Heart right ventricle (tissue), 16 donors: Measurements from ENCODE around the gene TSPYL6. TPM values are rescaled to one million over a fixed set of nuclear protein-coding genes. Genes with fewer than 3 reads are reported as not detected.
A peak's percentile ranks its signal among the peaks of the same experiment; 100 is the strongest.

ENCODE experiments used
- ATAC-seq, 8 donors: fragments of 200-7000 bp; cut with Tn5 transposase; one replicate each; pipeline ENCODE4 v1.9.1; 2020; ENCODE audit warnings: mild to moderate bottlenecking in 8 of 8, moderate library complexity in 8 of 8, moderate number of reproducible peaks in 1 of 8
- DNase-seq, 2 donors: peaks; one replicate each; pipeline ENCODE4 v3.0.0-alpha.2; 2020
- H3K27ac ChIP-seq, 10 donors: fragments of 200-600 bp; sonication (generic) in 2 of 10; one replicate each; pipeline versions ENCODE4 v1.5.0 to v1.8.0; 2020 to 2022; ENCODE audit warnings: mild to moderate bottlenecking in 3 of 10
- H3K27me3 ChIP-seq, 7 donors: fragments of 200-600 bp; one replicate each; pipeline ENCODE4 v1.8.0; 2021 to 2022; ENCODE audit warnings: mild to moderate bottlenecking in 2 of 7
- H3K36me3 ChIP-seq, 9 donors: fragments of 200-600 bp; sonication (generic) in 1 of 9; one replicate each; pipeline versions ENCODE4 v1.5.0 to v1.8.0; 2020 to 2022; ENCODE audit warnings: mild to moderate bottlenecking in 2 of 9
- H3K4me1 ChIP-seq, 9 donors: fragments of 200-600 bp; sonication (generic) in 1 of 9; one replicate each; pipeline versions ENCODE4 v1.5.0 to v1.8.0; 2020 to 2022; ENCODE audit warnings: mild to moderate bottlenecking in 4 of 9
- H3K4me3 ChIP-seq, 10 donors: fragments of 200-600 bp; sonication (generic) in 2 of 10; one replicate each; pipeline versions ENCODE4 v1.5.0 to v1.8.0; 2020 to 2022; ENCODE audit warnings: mild to moderate bottlenecking in 7 of 10, moderate library complexity in 2 of 10
- H3K9me3 ChIP-seq, 11 donors: fragments of 200-600 bp in 10 of 11; sonication (generic) in 2 of 11; one replicate each; pipeline versions ENCODE4 v1.5.0 to v1.8.0; 2013 to 2022; ENCODE audit warnings: mild to moderate bottlenecking in 2 of 11, control low read depth in 1 of 11, moderate library complexity in 1 of 11
- WGBS, 2 donors: extraction: QIAGEN DNeasy Blood & Tissue Kit; methylation state at CpG; one replicate each; pipeline ENCODE4 v1.1.7; 2013; ENCODE audit warnings: inconsistent platforms in 1 of 2; 5-methylcytosine and 5-hydroxymethylcytosine counted together
- intact Hi-C, 10 donors: fragments of 100-400 bp; cut with DNase I; formaldehyde crosslinking; loops; one replicate each; pipeline versions ENCODE4 v1.11.1 to v1.14.2; 2022
- polyA plus RNA-seq, 2 donors: library from polyadenylated mRNA; stranded (reverse); fragments of 200-250 nt; gene quantifications; one replicate each; pipeline ENCODE4 v1.2.3, GENCODE V29; 2013
- total RNA-seq, 10 donors: library from RNA; stranded (reverse); fragmentation: NEBNext Ultra II Directional in 3 of 10; extraction: Animal tissue kit (Norgen Biotek cat#: 25700) in 3 of 10; gene quantifications; one replicate each; pipeline versions ENCODE4 v1.2.1 to v1.2.4, GENCODE V29; 2021 to 2023
- TF ChIP-seq, protein P1 (sequence below), 9 donors: fragments of 200-600 bp; sonication (generic) in 2 of 9; IDR thresholded peaks; one replicate each; pipeline versions ENCODE4 v1.5.0 to v1.8.0; 2021 to 2022; ENCODE audit warnings: antibody characterized with exemption in 9 of 9, mild to moderate bottlenecking in 5 of 9, moderate library complexity in 1 of 9
- donor health status: Arrhythmogenic right ventricular cardiomyopathy.
- donor health status: ischemic (EF 13 %, LVEDD 7.1; RV severe dilation, severe dysfunction).
- donor health status: healthy with polysubstance abuse.
- donor health status: DM: no; HTN: yes; CAD: no.
- donor health status: DM: no; HTN: no; CAD: no.
- donor health status: ischemic (EF 25% LVEDD 6.9; RV normal size, moderate dysfunction).
- donor health status: ischemic (EF 25% LVEDD 5.7; RV mildly dilated, moderate dysfunction).
- donor health status: healthy.
- donor health status: DM: yes; HTN: yes; CAD: no.
- donor health status: Ischemic cardiomyopathy.
- donor health status: ischemic (EF 35%, LVEDD 5.7; RV mildly dilated, moderate dysfunction).
- donor health status: nonischemic (EF 11% LVEDD 7.7; RV severe dilation, severe dysfunction).
- donor health status: DM: yes; HTN: yes; CAD: no.
- donor health status: PGD.
- donor health status: ischemic (EF 29% LVEDD 5.4; RV normal size, mild dysfunction).
- donor health status: nonischemic (EF 23%, LVEDD 6.1; RV moderate dilation, normal function).

The TSPYL6 gene
- total and polyA plus RNA-seq, 12 donors, result 0.01 to 0.22 (median 0.20) TPM; not detected in 7

DNA sequence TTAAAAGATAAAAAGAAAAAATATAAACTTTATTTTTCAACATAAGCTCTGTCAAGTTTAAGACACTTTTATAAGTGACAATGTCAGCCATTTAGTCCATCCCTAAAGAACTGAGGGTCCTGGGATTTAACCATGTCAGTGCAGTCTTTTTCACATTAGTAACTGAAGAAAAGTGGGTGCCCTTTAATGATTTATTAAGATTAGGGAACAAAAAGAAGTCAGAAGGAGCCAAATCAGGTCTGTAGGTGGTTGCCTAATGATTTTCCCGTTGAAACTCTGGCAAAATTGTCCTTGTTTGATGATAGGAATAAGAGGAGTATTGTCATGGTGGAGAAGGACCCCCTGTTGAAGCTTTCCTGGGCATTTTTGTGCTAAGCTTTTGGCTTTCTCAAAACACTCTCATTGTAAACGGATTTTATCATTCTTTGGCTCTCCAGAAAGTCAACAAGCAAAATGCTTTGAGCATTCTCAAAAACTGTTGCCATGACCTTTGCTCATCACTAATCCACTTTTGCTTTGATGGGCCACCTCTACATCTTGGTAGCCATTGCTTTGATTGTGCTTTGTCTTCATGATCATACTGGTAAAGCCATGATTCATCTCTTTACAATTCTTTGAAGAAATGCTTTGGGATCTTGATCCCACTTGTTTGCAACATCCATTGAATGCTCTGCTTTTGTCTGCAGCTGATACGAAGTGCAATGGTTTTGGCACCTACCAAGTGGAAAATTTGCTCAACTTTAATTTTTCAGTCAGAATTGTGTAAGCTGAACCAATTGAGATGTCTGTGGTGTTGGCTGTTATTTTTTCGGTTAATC lies 22.0 kb downstream of the TSPYL6 start:
- H3K4me1 ChIP-seq, result peaks cover 0 to 9% (median 3%) of the 10 kb centered on the region in 9 donors
- intact Hi-C loops, result no loop called here
- TF ChIP-seq, protein P1, sequence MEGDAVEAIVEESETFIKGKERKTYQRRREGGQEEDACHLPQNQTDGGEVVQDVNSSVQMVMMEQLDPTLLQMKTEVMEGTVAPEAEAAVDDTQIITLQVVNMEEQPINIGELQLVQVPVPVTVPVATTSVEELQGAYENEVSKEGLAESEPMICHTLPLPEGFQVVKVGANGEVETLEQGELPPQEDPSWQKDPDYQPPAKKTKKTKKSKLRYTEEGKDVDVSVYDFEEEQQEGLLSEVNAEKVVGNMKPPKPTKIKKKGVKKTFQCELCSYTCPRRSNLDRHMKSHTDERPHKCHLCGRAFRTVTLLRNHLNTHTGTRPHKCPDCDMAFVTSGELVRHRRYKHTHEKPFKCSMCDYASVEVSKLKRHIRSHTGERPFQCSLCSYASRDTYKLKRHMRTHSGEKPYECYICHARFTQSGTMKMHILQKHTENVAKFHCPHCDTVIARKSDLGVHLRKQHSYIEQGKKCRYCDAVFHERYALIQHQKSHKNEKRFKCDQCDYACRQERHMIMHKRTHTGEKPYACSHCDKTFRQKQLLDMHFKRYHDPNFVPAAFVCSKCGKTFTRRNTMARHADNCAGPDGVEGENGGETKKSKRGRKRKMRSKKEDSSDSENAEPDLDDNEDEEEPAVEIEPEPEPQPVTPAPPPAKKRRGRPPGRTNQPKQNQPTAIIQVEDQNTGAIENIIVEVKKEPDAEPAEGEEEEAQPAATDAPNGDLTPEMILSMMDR (IDR thresholded peaks at IDR 0.05), result no peak
- ATAC-seq (no peak), DNase-seq (no peak)
- no peak overlapping the region for H3K27ac ChIP-seq
- WGBS, 2 donors, result 66 to 79% methylated on average over 4 of the region's 4 CpGs
- no peaks in the 10 kb centered on the region for H3K36me3 ChIP-seq
- H3K9me3 ChIP-seq, result peaks cover 0 to 17% (median 0%) of the 10 kb centered on the region in 11 donors
- no peaks in the 10 kb centered on the region for H3K27me3 ChIP-seq
- no peak overlapping the region for H3K4me3 ChIP-seq

DNA sequence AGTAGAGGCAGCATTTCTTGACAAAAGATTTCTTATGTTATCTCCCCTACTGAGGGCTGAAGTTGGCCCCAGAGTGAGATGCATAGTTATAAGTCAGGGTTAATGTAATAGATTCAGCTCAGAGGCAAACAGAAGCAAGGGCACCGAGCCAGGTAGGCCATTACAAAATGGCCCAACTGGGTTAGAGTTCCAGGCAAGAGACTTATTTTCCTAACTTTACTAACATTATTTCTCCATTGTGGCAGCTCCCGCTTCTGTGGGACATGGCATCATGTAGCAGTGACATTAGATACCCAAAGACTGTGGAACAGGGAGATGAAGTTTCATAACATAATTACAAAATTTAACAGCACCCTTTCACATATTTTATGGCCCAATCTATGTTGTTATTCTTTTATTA lies 27.1 kb downstream of the TSPYL6 start:
- H3K4me1 ChIP-seq, result peaks cover 0 to 44% (median 24%) of the 10 kb centered on the region in 9 donors
- 83 to 84% methylated on average over 2 of the region's 2 CpGs for WGBS, 2 donors
- no peaks in the 10 kb centered on the region for H3K27me3 ChIP-seq
- H3K9me3 ChIP-seq, result peaks cover 0 to 5% (median 0%) of the 10 kb centered on the region in 11 donors
- peak in 4 of 8 donors; percentile 10 to 31 (median 18) for ATAC-seq
- TF ChIP-seq, protein P1 (IDR thresholded peaks at IDR 0.05), result no peak
- intact Hi-C loops, result no loop called here
- no peaks in the 10 kb centered on the region for H3K36me3 ChIP-seq
- H3K27ac ChIP-seq, result peak overlapping the region in 2 of 10 donors; percentile 13 to 33
- DNase-seq, result no peak
- no peak overlapping the region for H3K4me3 ChIP-seq

DNA sequence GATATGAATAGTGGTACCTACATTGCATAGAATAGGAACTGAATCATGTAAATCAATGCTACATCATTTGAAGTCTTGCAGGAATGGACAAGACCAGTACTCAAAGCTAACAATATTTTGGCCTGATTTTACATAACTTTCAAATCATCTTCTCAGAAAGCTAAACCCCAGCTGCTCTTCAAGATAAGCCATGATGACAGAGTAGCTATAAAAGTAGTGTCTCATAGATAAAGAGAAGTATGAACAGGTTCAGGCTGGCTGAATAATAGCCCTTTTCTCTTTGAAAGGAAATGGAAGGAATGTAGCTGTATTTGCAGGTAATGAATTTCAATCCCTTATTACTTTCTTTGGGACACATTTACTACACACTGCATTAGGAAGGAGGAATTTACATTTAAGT lies 28.2 kb downstream of the TSPYL6 start:
- ATAC-seq, result no peak

DNA sequence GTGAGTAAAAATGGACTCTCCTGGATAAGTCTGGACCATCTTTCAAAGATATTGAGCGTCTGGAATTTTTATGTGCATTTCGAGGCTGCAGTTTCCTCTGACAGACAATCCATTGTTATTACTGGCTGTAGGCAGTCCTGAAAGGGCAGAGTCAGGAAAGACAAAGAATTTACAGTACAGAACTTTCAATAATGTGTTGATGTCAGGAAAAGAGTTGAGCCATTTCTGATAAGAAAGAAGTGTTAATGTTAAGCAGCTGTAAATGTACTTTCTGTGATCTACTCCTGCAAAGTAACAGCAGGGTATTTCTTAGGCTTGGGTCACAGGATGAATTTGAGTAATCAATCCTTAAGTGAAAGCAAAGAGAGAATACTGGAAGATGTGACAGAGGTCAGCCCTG lies 29.8 kb downstream of the TSPYL6 start:
- H3K27ac ChIP-seq, result peak overlapping the region in 2 of 10 donors; percentile 1 to 17
- no peak overlapping the region for H3K4me3 ChIP-seq
- intact Hi-C loops, result no loop called here
- WGBS, 2 donors, result 37 to 54% methylated on average over 2 of the region's 2 CpGs
- no peaks in the 10 kb centered on the region for H3K27me3 ChIP-seq
- H3K9me3 ChIP-seq, result no peaks in the 10 kb centered on the region
- peaks cover 0 to 44% (median 24%) of the 10 kb centered on the region in 9 donors for H3K4me1 ChIP-seq
- peak in 5 of 8 donors; percentile 12 to 52 (median 39) for ATAC-seq
- TF ChIP-seq, protein P1 (IDR thresholded peaks at IDR 0.05), result no peak
- DNase-seq, result no peak
- H3K36me3 ChIP-seq, result no peaks in the 10 kb centered on the region

More for the DNA sequence above, 28.2 kb downstream of the TSPYL6 start:
- H3K9me3 ChIP-seq, result no peaks in the 10 kb centered on the region
- TF ChIP-seq, protein P1 (IDR thresholded peaks at IDR 0.05), result no peak
- H3K27ac ChIP-seq, result no peak overlapping the region
- H3K4me1 ChIP-seq, result peaks cover 0 to 44% (median 24%) of the 10 kb centered on the region in 9 donors
- H3K4me3 ChIP-seq, result no peak overlapping the region
- H3K27me3 ChIP-seq, result no peaks in the 10 kb centered on the region
- no peak for DNase-seq
- no peaks in the 10 kb centered on the region for H3K36me3 ChIP-seq
- intact Hi-C loops, result no loop called here
